HEK293 (cell line): ENCODE results near the gene DNMT3L.

Experiments
- CTCF ChIA-PET: fragments of 350-600 bp; formaldehyde crosslinking; extraction: SDS; loops from one replicate; lab custom pipeline; 2021; ENCODE audit warnings: antibody characterized with exemption; lab: Yijun Ruan, JAX
- POLR2A ChIA-PET: fragments of 300-600 bp; formaldehyde crosslinking; extraction: SDS; loops from one replicate; lab custom pipeline; 2020; ENCODE audit warnings: antibody characterized with exemption, inconsistent platforms; lab: Yijun Ruan, JAX
- H3K27ac ChIP-seq: fragments of 200-500 bp; sonication (Bioruptor generic); 2 replicates; pipeline ENCODE4 v1.5.1; 2014; ENCODE audit warnings: low read depth, low read length, control low read depth, inconsistent platforms; ENCODE audit errors: extremely low read depth
- H3K36me3 ChIP-seq, 2 experiments: fragments of 200-500 bp in 1 of 2; sonication (Bioruptor generic) in 1 of 2; 1 replicate in 1 of 2; 2 replicates in 1 of 2; pipeline ENCODE4 v1.5.1; 2014 to 2017; ENCODE audit warnings: inconsistent platforms in 2 of 2, low read length in 2 of 2; ENCODE audit not compliant: control insufficient read depth in 2 of 2, insufficient read depth in 1 of 2
- H3K4me1 ChIP-seq: fragments of 200-500 bp; sonication (Bioruptor generic); 2 replicates; pipeline ENCODE4 v1.5.1; 2014; ENCODE audit warnings: mild to moderate bottlenecking, low read length, inconsistent platforms; ENCODE audit not compliant: control insufficient read depth, insufficient read depth
- H3K4me3 ChIP-seq: 2 replicates; pipeline ENCODE4 v1.5.1; 2011; ENCODE audit warnings: low read depth, mild to moderate bottlenecking, control low read depth, low read length, moderate library complexity
- H3K9me3 ChIP-seq: fragments of 200-500 bp; sonication (Bioruptor generic); 2 replicates; pipeline ENCODE4 v1.5.1; 2014; ENCODE audit warnings: low read depth, low read length, inconsistent platforms; ENCODE audit not compliant: control insufficient read depth, insufficient read depth
- EGR2 ChIP-seq: fragments of 450-650 bp; formaldehyde crosslinking; IDR thresholded peaks from 2 replicates; pipeline ENCODE4 v1.5.1; 2016; ENCODE audit warnings: low read depth, missing biosample characterization, missing genetic modification characterization
- GLIS1 ChIP-seq: fragments of 450-650 bp; formaldehyde crosslinking; IDR thresholded peaks from 2 replicates; pipeline ENCODE4 v1.5.1; 2016; ENCODE audit warnings: missing biosample characterization, missing genetic modification characterization
- GLIS2 ChIP-seq: fragments of 450-650 bp; formaldehyde crosslinking; IDR thresholded peaks from 2 replicates; pipeline ENCODE4 v1.5.1; 2016; ENCODE audit warnings: missing biosample characterization, missing genetic modification characterization
- KLF1 ChIP-seq: fragments of 450-650 bp; formaldehyde crosslinking; IDR thresholded peaks from 2 replicates; pipeline ENCODE4 v1.5.1; 2016; ENCODE audit warnings: missing biosample characterization, missing genetic modification characterization
- KLF10 ChIP-seq: fragments of 450-650 bp; IDR thresholded peaks from 2 replicates; pipeline ENCODE4 v1.5.1; 2018; ENCODE audit warnings: missing biosample characterization, mild to moderate bottlenecking, missing genetic modification characterization
- MEIS1 ChIP-seq: sonication (generic); formaldehyde crosslinking; IDR thresholded peaks from 2 replicates; pipeline ENCODE4 v1.8.1; 2022; ENCODE audit warnings: missing genetic modification reagents, mild to moderate bottlenecking, borderline replicate concordance
- PRDM1 ChIP-seq: fragments of 450-650 bp; formaldehyde crosslinking; IDR thresholded peaks from 2 replicates; pipeline ENCODE4; 2016; ENCODE audit warnings: missing biosample characterization, missing genetic modification characterization
- ZFHX2 ChIP-seq: fragments of 450-650 bp; formaldehyde crosslinking; conservative IDR thresholded peaks from 2 replicates; pipeline ENCODE4 v1.5.1; 2016; ENCODE audit warnings: missing biosample characterization, missing genetic modification characterization
- ZIC2 ChIP-seq: fragments of 450-650 bp; formaldehyde crosslinking; IDR thresholded peaks from 2 replicates; pipeline ENCODE4 v1.5.1; 2016; ENCODE audit warnings: missing biosample characterization, missing genetic modification characterization
- ZNF155 ChIP-seq: fragments of 450-650 bp; formaldehyde crosslinking; IDR thresholded peaks from 2 replicates; pipeline ENCODE4 v1.5.1; 2016; ENCODE audit warnings: missing biosample characterization, missing genetic modification characterization
- ZNF184 ChIP-seq: fragments of 450-650 bp; IDR thresholded peaks from 2 replicates; pipeline ENCODE4 v1.5.1; 2018; ENCODE audit warnings: missing biosample characterization, mild to moderate bottlenecking, missing genetic modification characterization
- ZNF19 ChIP-seq: fragments of 450-650 bp; formaldehyde crosslinking; IDR thresholded peaks from 2 replicates; pipeline ENCODE4; 2016; ENCODE audit warnings: missing biosample characterization, missing genetic modification characterization, low read depth
- ZNF221 ChIP-seq: fragments of 450-650 bp; formaldehyde crosslinking; IDR thresholded peaks from 2 replicates; pipeline ENCODE4 v1.5.1; 2017; ENCODE audit warnings: missing biosample characterization, missing genetic modification characterization, borderline replicate concordance
- ZNF223 ChIP-seq: fragments of 450-650 bp; formaldehyde crosslinking; IDR thresholded peaks from 2 replicates; pipeline ENCODE4 v1.5.1; 2016; ENCODE audit warnings: missing biosample characterization, missing genetic modification characterization
- ZNF274 ChIP-seq, 2 experiments: fragments of 200-500 bp in 1 of 2; fragments of 450-650 bp in 1 of 2; sonication (Bioruptor generic) in 1 of 2; formaldehyde crosslinking in 1 of 2; IDR thresholded peaks; 2 replicates each; pipeline versions ENCODE4 v1.5.1 to v1.6.1; 2014 to 2016; ENCODE audit warnings: borderline replicate concordance in 1 of 2, inconsistent platforms in 1 of 2, low read length in 1 of 2, missing biosample characterization in 1 of 2, missing genetic modification characterization in 1 of 2
- ZNF324 ChIP-seq: fragments of 450-650 bp; formaldehyde crosslinking; IDR thresholded peaks from 2 replicates; pipeline ENCODE4 v1.5.1; 2016; ENCODE audit warnings: missing biosample characterization, missing genetic modification characterization
- ZNF558 ChIP-seq: fragments of 450-650 bp; formaldehyde crosslinking; IDR thresholded peaks from 2 replicates; pipeline ENCODE4 v1.5.1; 2016; ENCODE audit warnings: missing biosample characterization, missing genetic modification characterization
- ZNF677 ChIP-seq: fragments of 450-650 bp; IDR thresholded peaks from 2 replicates; pipeline ENCODE4 v1.5.0; 2018; ENCODE audit warnings: missing biosample characterization, mild to moderate bottlenecking, missing genetic modification characterization, moderate library complexity
- ZNF76 ChIP-seq: fragments of 450-650 bp; formaldehyde crosslinking; IDR thresholded peaks from 2 replicates; pipeline ENCODE4; 2016; ENCODE audit warnings: low read depth, missing biosample characterization, missing genetic modification characterization, borderline replicate concordance
- TF ChIP-seq, protein P1 (sequence below): fragments of 450-650 bp; formaldehyde crosslinking; optimal IDR thresholded peaks from 2 replicates; pipeline ENCODE3; 2016; ENCODE audit warnings: missing biosample characterization, mild to moderate bottlenecking, missing genetic modification characterization
- TF ChIP-seq, protein P2 (sequence below): fragments of 450-650 bp; IDR thresholded peaks from 2 replicates; pipeline ENCODE4 v1.5.1; 2018; ENCODE audit warnings: missing biosample characterization, missing genetic modification characterization

Gene DNMT3L

DNA sequence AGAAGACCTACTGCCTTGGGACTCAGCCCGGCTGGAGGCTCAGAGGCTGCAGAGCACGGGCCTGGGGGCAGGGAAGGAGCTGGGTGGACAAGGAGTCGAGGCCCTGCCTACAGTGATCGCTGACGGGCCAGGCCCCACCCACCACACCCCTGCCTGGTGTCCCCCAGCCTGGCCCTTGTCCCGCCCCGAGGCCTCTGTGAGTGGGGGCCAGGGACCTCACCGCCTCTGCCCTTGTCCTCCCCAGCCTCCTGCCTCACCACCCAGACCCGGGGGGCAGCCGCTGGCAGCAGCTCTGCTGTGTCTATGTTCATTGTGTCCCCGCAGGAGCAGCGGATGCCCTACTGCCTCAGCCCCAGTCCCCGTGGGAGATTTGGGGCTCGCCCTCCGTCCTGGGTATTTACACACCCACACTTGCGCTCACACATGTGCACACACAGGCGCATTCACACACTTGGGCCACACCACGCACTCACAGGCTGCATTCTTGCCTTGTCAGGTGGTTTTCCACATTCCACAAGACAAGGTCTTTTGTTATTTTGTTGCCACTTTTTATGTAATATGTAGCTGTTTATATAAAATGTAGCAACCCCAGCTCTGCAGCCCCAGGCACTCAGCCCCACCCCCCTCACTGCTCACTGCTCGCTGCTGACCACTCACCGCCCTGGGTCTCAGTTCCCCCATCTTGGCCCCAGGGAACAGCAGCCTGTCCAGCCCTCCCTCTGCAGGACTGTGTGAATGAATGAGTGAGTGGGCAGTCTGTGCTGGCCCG is 45.4 kb upstream of the DNMT3L start:
- POLR2A ChIA-PET: interaction anchor here (1.6 kb wide), 1 partner anchor 27 kb away, joined by 3 read pairs; no protein-coding TSS in a partner anchor
- peaks cover 5 to 52% of the 10 kb centered on the region in 2 experiments; a peak in 2 of 3 replicates for H3K36me3 ChIP-seq

DNA sequence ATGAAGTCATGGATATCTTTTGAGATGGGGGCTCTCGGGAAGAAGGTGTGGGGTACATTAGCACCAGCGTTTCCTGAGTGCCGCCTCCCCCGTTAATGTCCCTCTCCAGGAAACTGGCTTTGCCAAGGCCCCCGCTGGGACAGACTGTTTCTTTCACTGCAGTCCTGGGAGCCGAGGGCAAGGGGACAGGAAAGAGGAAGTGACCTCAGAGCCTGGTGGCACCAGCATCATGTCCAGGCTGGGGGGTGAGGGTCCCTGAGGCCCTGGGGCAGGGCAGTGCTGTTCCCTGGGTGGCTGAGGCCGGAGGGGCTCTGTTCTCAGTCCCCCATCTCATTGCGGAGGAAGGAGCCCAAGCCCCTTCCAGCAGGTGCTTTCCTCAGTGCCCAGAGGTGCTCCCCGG is 44.0 kb upstream of the DNMT3L start:
- H3K4me1 ChIP-seq: 0 out of 2 replicates have a peak, but pooled peaks cover 4% of the 10 kb centered on the region
- no peaks in the 10 kb centered on the region for H3K9me3 ChIP-seq
- no peak overlapping the region for H3K27ac ChIP-seq
- no peak overlapping the region for H3K4me3 ChIP-seq
- H3K36me3 ChIP-seq: peaks cover 0 to 38% of the 10 kb centered on the region in 2 experiments; a peak in 1 of 3 replicates
- TF ChIP-seq ZNF184: no peak
- no peak for TF ChIP-seq ZFHX2
- TF ChIP-seq MEIS1 (CRISPR knock-in tag): no peak
- TF ChIP-seq ZNF558 (tag by site-specific recombination): no peak
- TF ChIP-seq, protein P1, sequence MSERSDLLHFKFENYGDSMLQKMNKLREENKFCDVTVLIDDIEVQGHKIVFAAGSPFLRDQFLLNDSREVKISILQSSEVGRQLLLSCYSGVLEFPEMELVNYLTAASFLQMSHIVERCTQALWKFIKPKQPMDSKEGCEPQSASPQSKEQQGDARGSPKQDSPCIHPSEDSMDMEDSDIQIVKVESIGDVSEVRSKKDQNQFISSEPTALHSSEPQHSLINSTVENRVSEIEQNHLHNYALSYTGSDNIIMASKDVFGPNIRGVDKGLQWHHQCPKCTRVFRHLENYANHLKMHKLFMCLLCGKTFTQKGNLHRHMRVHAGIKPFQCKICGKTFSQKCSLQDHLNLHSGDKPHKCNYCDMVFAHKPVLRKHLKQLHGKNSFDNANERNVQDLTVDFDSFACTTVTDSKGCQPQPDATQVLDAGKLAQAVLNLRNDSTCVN: no peak
- TF ChIP-seq, protein P2, sequence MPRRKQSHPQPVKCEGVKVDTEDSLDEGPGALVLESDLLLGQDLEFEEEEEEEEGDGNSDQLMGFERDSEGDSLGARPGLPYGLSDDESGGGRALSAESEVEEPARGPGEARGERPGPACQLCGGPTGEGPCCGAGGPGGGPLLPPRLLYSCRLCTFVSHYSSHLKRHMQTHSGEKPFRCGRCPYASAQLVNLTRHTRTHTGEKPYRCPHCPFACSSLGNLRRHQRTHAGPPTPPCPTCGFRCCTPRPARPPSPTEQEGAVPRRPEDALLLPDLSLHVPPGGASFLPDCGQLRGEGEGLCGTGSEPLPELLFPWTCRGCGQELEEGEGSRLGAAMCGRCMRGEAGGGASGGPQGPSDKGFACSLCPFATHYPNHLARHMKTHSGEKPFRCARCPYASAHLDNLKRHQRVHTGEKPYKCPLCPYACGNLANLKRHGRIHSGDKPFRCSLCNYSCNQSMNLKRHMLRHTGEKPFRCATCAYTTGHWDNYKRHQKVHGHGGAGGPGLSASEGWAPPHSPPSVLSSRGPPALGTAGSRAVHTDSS: no peak
- no peak for TF ChIP-seq PRDM1 (tag by site-specific recombination)
- TF ChIP-seq ZNF19 (tag by site-specific recombination): no peak
- TF ChIP-seq ZNF155 (tag by site-specific recombination): no peak
- TF ChIP-seq ZNF221 (tag by site-specific recombination): no peak
- no peak for TF ChIP-seq GLIS2 (tag by site-specific recombination)
- TF ChIP-seq ZNF274 (IDR thresholded peaks at IDR 0.05; ENCODE audit: low read length): no peak
- no peak for TF ChIP-seq ZNF274 (tag by site-specific recombination; IDR thresholded peaks at IDR 0.05; ENCODE audit: borderline replicate concordance)
- TF ChIP-seq ZNF76 (tag by site-specific recombination): no peak
- TF ChIP-seq KLF10 (tag by site-specific recombination): no peak
- no peak for TF ChIP-seq ZIC2
- no peak for TF ChIP-seq ZNF324 (tag by site-specific recombination)
- no peak for TF ChIP-seq GLIS1
- no peak for TF ChIP-seq ZNF677
- POLR2A ChIA-PET: no interaction called here
- CTCF ChIA-PET: interaction anchor here (0.9 to 1.9 kb wide), 3 partner anchors 10 to 11 kb away, joined by 3 to 7 read pairs (median 6); no protein-coding TSS in a partner anchor

More for the DNA sequence above, 45.4 kb upstream of the DNMT3L start:
- no peaks in the 10 kb centered on the region for H3K9me3 ChIP-seq
- TF ChIP-seq ZNF223 (tag by site-specific recombination) (no peak), KLF1 (peak; percentile 84), EGR2 (tag by site-specific recombination) (peak; percentile 66), ZNF558 (tag by site-specific recombination) (no peak), ZFHX2 (peak; percentile 42; the same call in 1 of the 2 replicates)
- H3K4me3 ChIP-seq: no peak overlapping the region
- H3K4me1 ChIP-seq: no peaks in the 10 kb centered on the region
- H3K27ac ChIP-seq: no peak overlapping the region
- CTCF ChIA-PET: interaction anchor here (0.6 kb wide), 1 partner anchor 246 kb away, joined by 3 read pairs; no protein-coding TSS in a partner anchor
